Type B pancreatic cell (in vitro differentiated cells): Measurements from ENCODE around the gene MYH11. TPM values are rescaled to one million over a fixed set of nuclear protein-coding genes. Genes with fewer than 3 reads are reported as not detected.
A peak's percentile ranks its signal among the peaks of the same experiment; 100 is the strongest.

ENCODE experiments used
- DNase-seq: peaks from one replicate; pipeline ENCODE4 v3.0.0; 2021; ENCODE audit warnings: mixed read lengths; ENCODE audit not compliant: unreplicated experiment; ENCODE audit errors: extremely low spot score
- H3K27ac Mint-ChIP-seq: 2 replicates; pipeline ENCODE4 v1.8.0; 2021; ENCODE audit warnings: mild to moderate bottlenecking, mixed read lengths
- H3K27me3 Mint-ChIP-seq: 2 replicates; pipeline ENCODE4 v1.8.0; 2021; ENCODE audit warnings: mixed read lengths
- H3K36me3 Mint-ChIP-seq: 2 replicates; pipeline ENCODE4 v1.8.0; 2021; ENCODE audit warnings: mixed read lengths
- H3K4me1 Mint-ChIP-seq: one replicate; pipeline ENCODE4 v1.8.0; 2021; ENCODE audit warnings: mixed read lengths; ENCODE audit not compliant: unreplicated experiment
- H3K4me3 Mint-ChIP-seq: 2 replicates; pipeline ENCODE4 v1.8.0; 2021; ENCODE audit warnings: mild to moderate bottlenecking, mixed read lengths
- H3K9me3 Mint-ChIP-seq: 2 replicates; pipeline ENCODE4 v1.8.0; 2021; ENCODE audit warnings: mixed read lengths
- CTCF ChIP-seq: fragments of 200-600 bp; sonication (generic); conservative IDR thresholded peaks from 2 replicates; pipeline ENCODE4 v1.5.0; 2021; ENCODE audit warnings: antibody characterized with exemption, mild to moderate bottlenecking
- total RNA-seq: library from RNA; stranded (reverse); gene quantifications from 2 replicates; pipeline ENCODE4 v1.2.1, GENCODE V29; 2021; ENCODE audit warnings: low replicate concordance

MYH11 gene
- total RNA-seq, 1 donor from 2014 or later = 0.43 TPM

DNA sequence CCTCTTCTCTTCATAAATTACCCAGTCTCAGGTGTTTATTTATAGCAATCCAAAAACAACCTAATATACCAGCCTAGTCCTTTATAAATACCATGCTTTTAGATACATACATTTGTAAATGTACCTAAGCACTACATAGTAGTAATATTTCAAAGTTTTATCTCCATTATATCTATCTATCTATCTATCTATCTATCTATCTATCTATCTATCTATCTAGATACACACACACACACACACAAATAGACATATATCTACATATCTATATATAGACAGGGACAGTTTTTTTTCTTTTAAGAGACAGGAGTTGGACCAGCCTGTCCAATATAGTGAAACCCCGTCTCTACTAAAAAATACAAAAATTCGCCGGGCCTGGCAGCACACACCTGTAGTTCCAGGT is 25.7 kb upstream of the MYH11 start:
- Mint-ChIP-seq H3K27ac (no peak overlapping the region), H3K36me3 (peaks cover 20% of the 10 kb centered on the region), H3K4me3 (no peak overlapping the region), H3K9me3 (no peaks in the 10 kb centered on the region), H3K4me1 (peaks cover 21% of the 10 kb centered on the region), H3K27me3 (no peaks in the 10 kb centered on the region)
- TF ChIP-seq CTCF = no peak
- no peak for DNase-seq

DNA sequence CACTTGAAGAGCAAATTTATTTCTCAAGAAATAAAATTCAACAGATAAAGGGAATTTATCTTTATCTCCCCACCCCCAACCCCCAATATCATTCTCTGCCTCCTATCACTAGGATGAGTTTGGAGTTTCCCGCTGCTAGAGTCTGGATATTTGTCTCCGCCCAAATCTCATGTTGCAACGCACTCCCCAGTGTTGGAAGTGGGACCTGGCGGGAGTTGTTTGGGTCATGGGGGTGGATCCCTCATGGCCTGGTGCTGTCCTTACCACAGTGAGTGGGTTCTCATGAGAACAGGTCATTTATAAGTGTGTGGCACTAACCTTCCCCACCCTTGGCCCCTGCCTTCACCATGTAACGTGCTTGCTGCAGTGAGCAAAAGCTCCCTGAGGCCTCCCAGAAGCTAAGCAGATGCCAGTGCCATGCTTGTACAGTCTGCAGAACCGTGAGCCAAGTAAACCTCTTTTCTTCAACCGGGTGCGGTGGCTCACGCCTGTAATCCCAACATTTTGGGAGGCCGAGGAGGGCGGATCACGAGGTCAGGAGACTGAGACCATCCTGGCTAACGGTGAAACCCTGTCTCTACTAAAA is 25.1 kb upstream of the MYH11 start:
- Mint-ChIP-seq H3K27ac (no peak overlapping the region), H3K36me3 (peaks cover 20% of the 10 kb centered on the region), H3K4me1 (peaks cover 16% of the 10 kb centered on the region), H3K27me3 (no peaks in the 10 kb centered on the region), H3K4me3 (no peak overlapping the region), H3K9me3 (no peaks in the 10 kb centered on the region)
- no peak for DNase-seq
- no peak for TF ChIP-seq CTCF

GRCh38 chr16:15880434-15881308 is 23.8 kb upstream of the MYH11 start:
- H3K9me3 Mint-ChIP-seq = no peaks in the 10 kb centered on the region
- peaks cover 13% of the 10 kb centered on the region for H3K36me3 Mint-ChIP-seq
- H3K27ac Mint-ChIP-seq = no peak overlapping the region
- no peak overlapping the region for H3K4me3 Mint-ChIP-seq
- no peak for DNase-seq
- no peaks in the 10 kb centered on the region for H3K27me3 Mint-ChIP-seq
- TF ChIP-seq CTCF = no peak
- H3K4me1 Mint-ChIP-seq = peaks cover 7% of the 10 kb centered on the region

DNA sequence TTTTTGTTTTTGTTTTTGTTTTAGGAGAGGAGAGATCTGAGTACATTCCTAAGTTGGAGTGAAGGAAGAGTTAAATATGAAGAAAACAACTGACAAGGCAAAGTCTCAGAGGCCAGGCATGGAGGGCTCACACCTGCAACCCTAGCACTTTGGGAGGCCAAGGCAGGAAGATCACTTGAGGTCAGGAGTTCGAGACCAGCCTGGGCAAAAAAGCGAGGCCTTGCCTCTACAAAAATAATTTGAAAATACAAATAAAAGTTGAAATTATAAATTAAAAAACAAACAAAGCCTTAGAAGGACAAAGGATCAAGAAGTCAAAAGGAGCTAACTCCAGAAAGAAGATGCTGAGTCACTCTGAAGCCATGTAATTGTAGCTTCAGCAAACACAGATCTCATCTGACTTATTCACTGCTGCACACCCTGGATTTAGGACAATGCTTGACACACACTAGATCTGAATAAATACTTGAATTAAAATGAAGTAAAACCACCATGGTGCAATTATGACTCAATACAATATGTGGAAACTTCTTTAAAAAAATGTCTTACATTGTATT is 22.5 kb upstream of the MYH11 start:
- Mint-ChIP-seq H3K36me3 (peaks cover 11% of the 10 kb centered on the region), H3K4me3 (no peak overlapping the region), H3K27me3 (no peaks in the 10 kb centered on the region), H3K27ac (peak overlapping the region; percentile 7), H3K4me1 (peaks cover 5% of the 10 kb centered on the region), H3K9me3 (no peaks in the 10 kb centered on the region)
- no peak for TF ChIP-seq CTCF
- DNase-seq = no peak

DNA sequence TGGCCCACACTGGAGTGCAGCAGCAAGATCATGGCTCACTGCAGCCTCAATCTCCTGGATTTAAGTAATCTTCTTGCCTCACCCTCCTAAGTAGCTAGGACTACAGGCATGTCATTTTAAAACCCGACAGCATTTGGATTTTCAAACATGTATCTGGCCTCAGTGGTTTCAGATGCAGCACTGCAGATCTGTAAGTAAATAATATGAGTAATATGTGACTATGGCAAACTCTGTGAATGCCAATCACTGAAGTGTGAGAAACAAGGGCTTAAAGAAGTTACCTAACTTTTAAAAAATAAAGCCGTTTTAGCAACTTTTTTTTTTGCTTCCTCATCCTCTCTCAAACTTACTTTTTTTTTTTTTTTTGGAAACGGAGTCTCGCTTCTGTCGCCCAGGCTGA is 19.7 kb upstream of the MYH11 start:
- TF ChIP-seq CTCF = no peak
- H3K4me3 Mint-ChIP-seq = no peak overlapping the region
- peaks cover 12% of the 10 kb centered on the region for H3K36me3 Mint-ChIP-seq
- H3K27me3 Mint-ChIP-seq = no peaks in the 10 kb centered on the region
- H3K9me3 Mint-ChIP-seq = no peaks in the 10 kb centered on the region
- no peak overlapping the region for H3K27ac Mint-ChIP-seq
- H3K4me1 Mint-ChIP-seq = peaks cover 5% of the 10 kb centered on the region
- no peak for DNase-seq
